GM12864 (cell line): ENCODE results near the gene MVB12B.

Experiments
- DNase-seq: peaks from one replicate; pipeline ENCODE4 v3.0.0-alpha.2; 2011; ENCODE audit warnings: low read depth
- H3K4me3 ChIP-seq: 2 replicates; pipeline ENCODE4 v1.5.1; 2011; ENCODE audit warnings: mild to moderate bottlenecking, low read depth, low read length, control low read depth
- TF ChIP-seq, protein P1 (sequence below): IDR thresholded peaks from 2 replicates; pipeline ENCODE4 v1.5.1; 2011; ENCODE audit warnings: low read depth, mild to moderate bottlenecking, moderate library complexity, low read length, control low read depth, inconsistent platforms; ENCODE audit errors: missing control alignments

Gene MVB12B

DNA sequence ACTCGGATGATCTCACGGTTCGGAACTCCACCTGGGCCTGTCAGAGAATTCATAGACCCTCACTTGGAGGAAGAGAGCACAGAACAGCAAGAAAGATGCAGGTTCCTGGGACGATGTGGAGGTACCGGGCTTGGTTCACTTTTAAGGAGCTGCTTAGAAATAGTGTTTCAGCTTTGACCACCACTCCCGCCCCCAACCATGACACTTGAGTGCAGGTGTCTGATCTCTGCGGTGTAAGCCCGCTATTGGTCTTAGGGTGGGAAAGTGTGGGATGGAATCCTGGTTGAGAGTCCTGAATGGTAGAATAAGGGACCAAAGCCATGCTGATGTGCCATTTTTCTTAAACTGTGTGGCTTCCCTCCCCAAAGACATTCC, 189.9 kb downstream of the MVB12B start:
- no peak for DNase-seq
- no peak overlapping the region for H3K4me3 ChIP-seq
- TF ChIP-seq, protein P1, sequence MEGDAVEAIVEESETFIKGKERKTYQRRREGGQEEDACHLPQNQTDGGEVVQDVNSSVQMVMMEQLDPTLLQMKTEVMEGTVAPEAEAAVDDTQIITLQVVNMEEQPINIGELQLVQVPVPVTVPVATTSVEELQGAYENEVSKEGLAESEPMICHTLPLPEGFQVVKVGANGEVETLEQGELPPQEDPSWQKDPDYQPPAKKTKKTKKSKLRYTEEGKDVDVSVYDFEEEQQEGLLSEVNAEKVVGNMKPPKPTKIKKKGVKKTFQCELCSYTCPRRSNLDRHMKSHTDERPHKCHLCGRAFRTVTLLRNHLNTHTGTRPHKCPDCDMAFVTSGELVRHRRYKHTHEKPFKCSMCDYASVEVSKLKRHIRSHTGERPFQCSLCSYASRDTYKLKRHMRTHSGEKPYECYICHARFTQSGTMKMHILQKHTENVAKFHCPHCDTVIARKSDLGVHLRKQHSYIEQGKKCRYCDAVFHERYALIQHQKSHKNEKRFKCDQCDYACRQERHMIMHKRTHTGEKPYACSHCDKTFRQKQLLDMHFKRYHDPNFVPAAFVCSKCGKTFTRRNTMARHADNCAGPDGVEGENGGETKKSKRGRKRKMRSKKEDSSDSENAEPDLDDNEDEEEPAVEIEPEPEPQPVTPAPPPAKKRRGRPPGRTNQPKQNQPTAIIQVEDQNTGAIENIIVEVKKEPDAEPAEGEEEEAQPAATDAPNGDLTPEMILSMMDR, result no peak

DNA sequence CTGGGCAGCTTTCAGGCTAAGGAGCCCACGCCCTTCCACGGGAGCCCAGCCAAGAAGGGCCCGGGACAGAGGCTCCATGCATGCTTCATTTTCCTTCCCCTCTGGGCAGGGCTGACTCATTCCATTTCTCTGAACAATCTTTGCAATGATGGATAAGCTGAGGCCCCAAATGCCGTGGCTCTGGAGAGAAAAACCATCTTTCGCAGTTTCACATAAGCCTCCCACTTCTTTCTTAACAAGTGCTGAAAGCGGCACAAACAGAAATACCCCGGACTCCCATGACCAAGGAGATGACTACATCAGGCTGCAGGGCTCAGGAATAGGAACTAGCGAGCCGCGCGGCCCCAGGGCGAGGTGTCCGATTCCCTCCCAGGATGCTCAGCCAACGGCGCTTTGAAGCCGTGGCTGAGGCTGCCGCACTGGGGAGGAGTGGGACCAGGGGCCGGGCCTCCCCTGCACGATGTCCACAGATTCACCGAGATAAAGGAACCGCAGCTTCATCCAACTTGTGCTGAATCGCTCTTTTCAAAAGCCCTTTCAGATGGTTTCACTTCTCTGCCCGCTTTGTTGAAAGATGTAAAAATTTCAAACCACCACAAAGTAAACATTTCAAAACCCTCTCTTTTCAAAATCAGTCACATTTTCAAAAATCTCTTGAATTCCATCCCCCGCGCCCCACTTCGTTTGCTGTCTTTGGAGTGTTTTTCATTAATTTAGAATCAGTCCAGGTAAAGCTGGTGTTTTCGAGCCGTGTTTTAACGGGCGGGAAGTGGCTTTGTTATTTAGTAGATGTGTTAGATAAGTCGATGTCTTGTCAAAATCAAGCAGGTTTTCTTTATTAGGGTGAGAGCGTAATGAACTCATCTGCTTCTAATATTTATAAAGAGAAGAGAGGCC, 190.6 kb downstream of the MVB12B start:
- H3K4me3 ChIP-seq, result no peak overlapping the region; the same call in 1 of the 2 replicates
- DNase-seq, result no peak
- TF ChIP-seq, protein P1, result no peak

DNA sequence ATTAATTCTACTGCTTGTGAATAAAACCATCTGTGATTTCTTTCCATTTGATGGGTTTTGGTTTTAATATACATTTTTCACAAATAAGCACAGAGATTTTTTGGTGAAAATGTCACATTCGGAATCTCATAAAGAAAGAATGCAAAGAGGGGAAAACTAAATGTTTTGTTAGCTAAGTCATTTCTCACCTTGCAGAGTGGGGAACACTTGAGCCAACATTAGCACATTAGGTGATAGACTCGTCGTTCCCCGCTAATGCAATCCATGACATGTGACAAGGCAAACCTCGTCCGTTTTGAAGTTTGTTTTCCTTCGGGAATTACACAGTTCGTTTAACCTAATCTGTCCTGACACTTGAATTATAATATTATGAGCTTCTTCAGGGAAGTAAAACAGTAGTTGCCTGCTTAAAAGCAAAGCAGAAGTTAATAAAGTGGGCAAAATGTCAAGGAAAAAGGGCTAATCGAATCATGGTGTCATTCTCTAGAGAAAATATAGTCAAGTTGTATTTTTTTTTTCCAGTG, 191.3 kb downstream of the MVB12B start:
- TF ChIP-seq, protein P1, result no peak
- no peak for DNase-seq
- H3K4me3 ChIP-seq, result no peak overlapping the region

DNA sequence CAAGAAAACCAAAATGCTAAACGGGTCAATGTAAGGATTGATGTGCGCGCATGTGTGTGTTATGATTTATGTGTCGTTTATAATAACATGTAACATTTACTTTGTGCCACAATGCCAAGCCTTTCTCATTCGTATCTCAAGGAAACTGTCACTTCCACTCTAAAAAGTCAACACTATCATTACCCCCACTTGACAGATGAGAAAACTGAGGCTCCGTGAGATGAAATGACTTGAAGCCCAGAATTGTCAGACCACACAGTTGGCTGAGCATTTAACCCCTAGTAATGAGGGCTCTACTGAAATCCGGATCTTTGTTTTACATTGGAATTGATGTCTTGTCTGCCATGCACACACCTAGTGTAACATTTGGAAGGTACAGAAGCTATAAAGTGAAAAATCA, 192.1 kb downstream of the MVB12B start:
- no peak overlapping the region for H3K4me3 ChIP-seq
- no peak for DNase-seq
- TF ChIP-seq, protein P1, result no peak

- TF ChIP-seq, protein P1, result no peak
- no peak for DNase-seq
- no peak overlapping the region for H3K4me3 ChIP-seq
These were observed 193.2 kb downstream of the MVB12B start for GRCh38 chr9:126519660-126520420.

GRCh38 chr9:126520453-126520852, 193.8 kb downstream of the MVB12B start:
- no peak for DNase-seq
- TF ChIP-seq, protein P1, result no peak
- no peak overlapping the region for H3K4me3 ChIP-seq
